A549 (cell line): ENCODE data around the gene PRKRIP1. TPM values are rescaled to one million over a fixed set of nuclear protein-coding genes. Genes with fewer than 3 reads are reported as not detected.
"Not testable (repeated sequence)": the region's sequence is repeated elsewhere in the genome, so short reads cannot be mapped to it uniquely, and the experiment has no call there.

Source experiments
- ATAC-seq, 2 experiments: fragments of 200-7000 bp in 1 of 2; fragments of >200 bp in 1 of 2; cut with Nextera tagmentation in 1 of 2; cut with Tn5 transposase in 1 of 2; 3 replicates each; pipeline versions ENCODE4 v1.8.0 to v1.9.1; 2018 to 2020; ENCODE audit warnings: mild to moderate bottlenecking in 1 of 2, moderate library complexity in 1 of 2
- CTCF ChIA-PET: fragments of 300-600 bp; sonication (Branson Sonifier 250); formaldehyde crosslinking; extraction: SDS; loops from one replicate; lab custom pipeline; 2021; ENCODE audit warnings: antibody characterized with exemption, inconsistent platforms; lab: Yijun Ruan, JAX
- POLR2A ChIA-PET: fragments of 350-600 bp; formaldehyde crosslinking; extraction: SDS; loops from one replicate; lab custom pipeline; 2021; ENCODE audit warnings: antibody characterized with exemption, inconsistent platforms; lab: Yijun Ruan, JAX
- DNase-seq, 2 experiments: peaks; one replicate each; pipeline versions ENCODE4 v3.0.0 to v3.0.0-alpha.2; 2011 to 2016; ENCODE audit warnings: low read depth in 1 of 2, low spot score in 1 of 2
- FAIRE-seq: peaks from 2 replicates; lab custom pipeline; 2011; peaks lifted over from hg19 to GRCh38; lab: Jason Lieb, UNC
- H3K27ac ChIP-seq, 2 experiments: fragments of >200 bp; sonication (Bioruptor Twin); formaldehyde crosslinking; 3 replicates each; pipeline ENCODE4 v1.5.1; 2016 to 2017
- H3K4me1 ChIP-seq: fragments of >200 bp; sonication (Bioruptor Twin); formaldehyde crosslinking; 3 replicates; pipeline ENCODE4 v1.6.1; 2016
- H3K4me2 ChIP-seq: fragments of >200 bp; sonication (Bioruptor Twin); formaldehyde crosslinking; 3 replicates; pipeline ENCODE4 v1.6.1; 2016
- H3K4me3 ChIP-seq: fragments of >200 bp; sonication (Bioruptor Twin); formaldehyde crosslinking; 3 replicates; pipeline ENCODE4 v1.5.1; 2016
- H3K9me3 ChIP-seq: fragments of >200 bp; sonication (Bioruptor Twin); formaldehyde crosslinking; 3 replicates; pipeline ENCODE4 v1.6.1; 2016
- ATOH8 ChIP-seq: fragments of 250-450 bp; sonication (Bioruptor Pico); IDR thresholded peaks from 2 replicates; pipeline ENCODE4 v1.5.0; 2020; ENCODE audit warnings: low read depth, mild to moderate bottlenecking, moderate library complexity
- BCL3 ChIP-seq: fragments of >200 bp; sonication (Bioruptor Twin); formaldehyde crosslinking; IDR thresholded peaks from 3 replicates; pipeline ENCODE4 v1.6.1; 2016
- BHLHE40 ChIP-seq: IDR thresholded peaks from 2 replicates; pipeline ENCODE4 v1.6.1; 2012; ENCODE audit warnings: low read depth, low read length, inconsistent platforms
- CEBPB ChIP-seq, 2 experiments: fragments of >200 bp in 1 of 2; sonication (Bioruptor Twin) in 1 of 2; formaldehyde crosslinking in 1 of 2; IDR thresholded peaks; 2 replicates each; pipeline ENCODE4 v1.6.1; 2012 to 2016
- CHD2 ChIP-seq: fragments of 150-350 bp; IDR thresholded peaks from 2 replicates; pipeline ENCODE4 v1.6.1; 2014; ENCODE audit warnings: low read length; ENCODE audit not compliant: partially characterized antibody
- FOXS1 ChIP-seq: fragments of 250-450 bp; sonication (Bioruptor Pico); IDR thresholded peaks from 2 replicates; pipeline ENCODE4 v1.5.0; 2020; ENCODE audit warnings: mild to moderate bottlenecking, moderate library complexity
- HEYL ChIP-seq: fragments of 250-450 bp; sonication (Bioruptor Pico); IDR thresholded peaks from 2 replicates; pipeline ENCODE4 v1.8.0; 2021; ENCODE audit warnings: mild to moderate bottlenecking, moderate library complexity
- JUN ChIP-seq, 2 experiments: fragments of >200 bp; sonication (Bioruptor Twin); formaldehyde crosslinking; IDR thresholded peaks; 2 replicates in 1 of 2; 3 replicates in 1 of 2; pipeline ENCODE4 v1.6.1; 2016 to 2017
- MAFK ChIP-seq: fragments of 450-650 bp; IDR thresholded peaks from 2 replicates; pipeline ENCODE4 v1.6.1; 2014; ENCODE audit not compliant: partially characterized antibody
- MAX ChIP-seq: IDR thresholded peaks from 2 replicates; pipeline ENCODE4 v1.6.1; 2012
- MYC ChIP-seq: IDR thresholded peaks from 2 replicates; pipeline ENCODE4 v1.6.1; 2012; ENCODE audit warnings: mild to moderate bottlenecking, inconsistent platforms, low read length, improper control_type of control experiment, borderline replicate concordance
- PBX3 ChIP-seq: IDR thresholded peaks from 2 replicates; pipeline ENCODE4 v1.6.1; 2012
- PHF8 ChIP-seq: fragments of 200-600 bp; sonication (generic); IDR thresholded peaks from 2 replicates; pipeline ENCODE4 v1.6.1; 2016; ENCODE audit warnings: low read depth, mild to moderate bottlenecking, antibody characterized with exemption, moderate library complexity, borderline replicate concordance
- POLR2A ChIP-seq: IDR thresholded peaks from 2 replicates; pipeline ENCODE4 v1.6.1; 2012; ENCODE audit warnings: mild to moderate bottlenecking, low read length
- POLR2AphosphoS2 ChIP-seq: conservative IDR thresholded peaks from 2 replicates; pipeline ENCODE4 v1.6.1; 2012; ENCODE audit warnings: low read length, improper control_type of control experiment, inconsistent platforms
- RAD21 ChIP-seq, 2 experiments: fragments of >200 bp in 1 of 2; sonication (Bioruptor Twin) in 1 of 2; formaldehyde crosslinking in 1 of 2; IDR thresholded peaks in 1 of 2; conservative IDR thresholded peaks in 1 of 2; 2 replicates in 1 of 2; 3 replicates in 1 of 2; pipeline ENCODE4 v1.6.1; 2012 to 2018; ENCODE audit warnings: inconsistent platforms in 1 of 2
- SREBF2 ChIP-seq: fragments of 450-650 bp; IDR thresholded peaks from 2 replicates; pipeline ENCODE4 v1.6.1; 2014; ENCODE audit warnings: mild to moderate bottlenecking, moderate library complexity
- TFCP2L1 ChIP-seq: fragments of 250-450 bp; sonication (Bioruptor Pico); IDR thresholded peaks from 2 replicates; pipeline ENCODE4 v1.5.0; 2021; ENCODE audit warnings: mild to moderate bottlenecking
- WGBS: methylation state at CpG from one replicate; pipeline ENCODE4 v1.1.6; 2017; ENCODE audit errors: missing lambda C conversion rate; 5-methylcytosine and 5-hydroxymethylcytosine counted together
- polyA plus RNA-seq, 4 experiments: library from polyadenylated mRNA; depleted of rRNA in 3 of 4; stranded (reverse); fragments of >200 nt; fragmentation: RNase III in 1 of 4; extraction: RNeasy Plus Mini Kit Qiagen cat#74134 plus additional on column Dnase treatment in 1 of 4; gene quantifications; 2 replicates in 3 of 4; 3 replicates in 1 of 4; pipeline ENCODE4 v1.2.3, GENCODE V29; 2011 to 2017

PRKRIP1 gene
- polyA plus RNA-seq, 2 of the 4 experiments (the other 2 are of a cell fraction) = 15.4 to 24.1 TPM

GRCh38 chr7:102363549-102364393 is 32.4 kb upstream of the PRKRIP1 start:
- Histone ChIP-seq H3K27ac (peak overlapping the region; percentile 93 to 95), H3K4me2 (peak overlapping the region; percentile 72), H3K4me3 (peak overlapping the region; percentile 98)
- not testable (repeated sequence) for H3K4me1 ChIP-seq, FAIRE-seq, H3K9me3 ChIP-seq
- ATAC-seq (peak; percentile 100), DNase-seq (peak; percentile 80 to 99)
- CTCF ChIA-PET = interaction anchor here (1.3 kb wide), 1 partner anchor 84 kb away, joined by 3 read pairs; no protein-coding TSS in a partner anchor
- 0% methylated on average over 21 of the region's 76 CpGs for WGBS
- POLR2A ChIA-PET = interaction anchor here (0.6 kb wide), 1 partner anchor 33 kb away, joined by 3 read pairs; no protein-coding TSS in a partner anchor
- TF ChIP-seq MYC (peak; percentile 60), RAD21 (conservative IDR thresholded peaks at IDR 0.05 in 1 of 2, IDR thresholded peaks at IDR 0.05 in 1 of 2) (0 out of 5 replicates have a peak, but pooled peaks of 1 of the 2 experiments have one; percentile 3), MAX (peak; percentile 76), POLR2A (peak; percentile 82), JUN (IDR thresholded peaks at IDR 0.05) (peak in 1 of 2 experiments; percentile 49; a peak in 4 of 5 replicates), PHF8 (peak; percentile 63), BCL3 (peak; percentile 71; the same call in 1 of the 3 replicates)

GRCh38 chr7:102364394-102364886 is 31.7 kb upstream of the PRKRIP1 start:
- FAIRE-seq = not testable (repeated sequence)

GRCh38 chr7:102365390-102365789 is 30.8 kb upstream of the PRKRIP1 start:
- CTCF ChIA-PET, FAIRE-seq, POLR2A ChIA-PET, H3K9me3 ChIP-seq, H3K27ac ChIP-seq, H3K4me3 ChIP-seq, H3K4me1 ChIP-seq, ATAC-seq, DNase-seq: not testable (repeated sequence)
- 85% methylated on average over 7 of the region's 7 CpGs for WGBS
- peak overlapping the region; percentile 72 for H3K4me2 ChIP-seq

More at GRCh38 chr7:102364394-102364886, 31.7 kb upstream of the PRKRIP1 start:
- WGBS = under 1% methylated on average over 18 of the region's 20 CpGs
- H3K27ac ChIP-seq = peak overlapping the region; percentile 93 to 95
- H3K4me1 ChIP-seq, DNase-seq, H3K9me3 ChIP-seq, ATAC-seq, POLR2A ChIA-PET: not testable (repeated sequence)
- peak overlapping the region; percentile 98 for H3K4me3 ChIP-seq
- H3K4me2 ChIP-seq = peak overlapping the region; percentile 72
- CTCF ChIA-PET = interaction anchor here (1.3 kb wide), 1 partner anchor 85 kb away, joined by 3 read pairs; no protein-coding TSS in a partner anchor

GRCh38 chr7:102370038-102370437 is 26.1 kb upstream of the PRKRIP1 start:
- CTCF ChIA-PET, H3K4me2 ChIP-seq, POLR2A ChIA-PET, DNase-seq, H3K27ac ChIP-seq, FAIRE-seq, H3K4me3 ChIP-seq, H3K4me1 ChIP-seq, ATAC-seq, H3K9me3 ChIP-seq: not testable (repeated sequence)

- DNase-seq, H3K4me1 ChIP-seq, H3K27ac ChIP-seq, H3K4me2 ChIP-seq, ATAC-seq, POLR2A ChIA-PET, H3K9me3 ChIP-seq, H3K4me3 ChIP-seq, FAIRE-seq, CTCF ChIA-PET: not testable (repeated sequence)
- WGBS = 93% methylated on average over 2 of the region's 2 CpGs
These were observed 23.4 kb upstream of the PRKRIP1 start for GRCh38 chr7:102372796-102373195.

GRCh38 chr7:102376964-102377466 is 19.1 kb upstream of the PRKRIP1 start:
- ATAC-seq (no peak), DNase-seq (no peak), FAIRE-seq (no peak)
- H3K4me3 ChIP-seq = no peak overlapping the region
- POLR2A ChIA-PET = no interaction called here
- H3K4me1 ChIP-seq = no peaks in the 10 kb centered on the region
- H3K4me2 ChIP-seq = no peak overlapping the region
- H3K27ac ChIP-seq = no peak overlapping the region
- no peaks in the 10 kb centered on the region for H3K9me3 ChIP-seq
- CTCF ChIA-PET = no interaction called here
- WGBS = 90% methylated on average over 6 of the region's 6 CpGs
- TF ChIP-seq POLR2AphosphoS2 = no peak
- no peak for TF ChIP-seq TFCP2L1 (CRISPR knock-in tag)
- TF ChIP-seq CEBPB (IDR thresholded peaks at IDR 0.05) = no peak
- no peak for TF ChIP-seq PBX3
- no peak for TF ChIP-seq MAFK
- TF ChIP-seq JUN (IDR thresholded peaks at IDR 0.05) = no peak
- TF ChIP-seq ATOH8 (CRISPR knock-in tag) = no peak
- no peak for TF ChIP-seq HEYL (CRISPR knock-in tag)
- no peak for TF ChIP-seq CHD2
- TF ChIP-seq BHLHE40 = no peak
- TF ChIP-seq FOXS1 (CRISPR knock-in tag) = no peak
- no peak for TF ChIP-seq SREBF2
